Measurements from ENCODE around the gene ADGRE3.

- TF ChIP-seq POLR2AphosphoS5 (IDR thresholded peaks at IDR 0.05; ENCODE audit: borderline replicate concordance, low read depth, low read length) (no peak), EZH2 (IDR thresholded peaks at IDR 0.05) (no peak), FOXP2 (optimal IDR thresholded peaks at IDR 0.05; ENCODE audit: control extremely low read depth, extremely low read length, insufficient read depth) (no peak)
Measured at GRCh38 chr19:14677464-14677863, 2.8 kb upstream of the ADGRE3 start.
